MM.1S (cell line): ENCODE data around the gene GP2.

ENCODE experiments used
- DNase-seq: peaks from one replicate; pipeline ENCODE4 v3.0.0-alpha.2; 2015
- H2AFZ ChIP-seq: fragments of 300-600 bp; sonication (generic); 2 replicates; pipeline ENCODE4 v1.6.0; 2016; ENCODE audit warnings: antibody characterized with exemption, low read length
- H3F3A ChIP-seq: fragments of 300-600 bp; sonication (generic); 2 replicates; pipeline ENCODE4 v1.6.1; 2016; ENCODE audit warnings: mild to moderate bottlenecking, antibody characterized with exemption, low read length, moderate library complexity, mixed read lengths; ENCODE audit not compliant: insufficient read depth
- H3K27ac ChIP-seq: fragments of 300-600 bp; sonication (generic); 2 replicates; pipeline ENCODE4 v1.5.1; 2016; ENCODE audit warnings: mild to moderate bottlenecking, low read length
- H3K27me3 ChIP-seq: fragments of 300-600 bp; sonication (generic); replicated peaks from 2 replicates; pipeline ENCODE4 v1.6.0; 2016; ENCODE audit warnings: low read length; ENCODE audit not compliant: insufficient read depth
- H3K36me3 ChIP-seq: fragments of 300-600 bp; sonication (generic); replicated peaks from 2 replicates; pipeline ENCODE4 v1.6.1; 2016; ENCODE audit warnings: mild to moderate bottlenecking, low read length, mixed read lengths; ENCODE audit not compliant: insufficient read depth
- H3K4me1 ChIP-seq: fragments of 300-600 bp; sonication (generic); 2 replicates; pipeline ENCODE4 v1.6.1; 2016; ENCODE audit warnings: low read length, mixed read lengths
- H3K4me2 ChIP-seq: fragments of 300-600 bp; sonication (generic); 2 replicates; pipeline ENCODE4 v1.6.0; 2016; ENCODE audit warnings: low read depth, low read length
- H3K4me3 ChIP-seq: fragments of 300-600 bp; sonication (generic); 2 replicates; pipeline ENCODE4 v1.5.1; 2016; ENCODE audit warnings: low read length, mixed read lengths
- H3K79me2 ChIP-seq: fragments of 300-600 bp; sonication (generic); 2 replicates; pipeline ENCODE4 v1.6.1; 2016; ENCODE audit warnings: mixed run types, low read length, mixed read lengths
- H3K9ac ChIP-seq: fragments of 300-600 bp; sonication (generic); 2 replicates; pipeline ENCODE4 v1.6.1; 2016; ENCODE audit warnings: low read length, mixed read lengths
- H3K9me2 ChIP-seq: fragments of 300-600 bp; sonication (generic); replicated peaks from 2 replicates; pipeline ENCODE4 v1.6.1; 2016; ENCODE audit warnings: mild to moderate bottlenecking, low read length, mixed read lengths; ENCODE audit not compliant: insufficient read depth
- H3K9me3 ChIP-seq: fragments of 300-600 bp; sonication (generic); replicated peaks from 2 replicates; pipeline ENCODE4 v1.6.1; 2016; ENCODE audit warnings: mild to moderate bottlenecking, low read length, mixed read lengths; ENCODE audit not compliant: insufficient read depth
- H4K20me1 ChIP-seq: fragments of 300-600 bp; sonication (generic); 2 replicates; pipeline ENCODE4 v1.6.1; 2016; ENCODE audit warnings: mild to moderate bottlenecking, low read length, moderate library complexity, mixed read lengths; ENCODE audit not compliant: insufficient read depth
- EZH2 ChIP-seq: fragments of 300-600 bp; sonication (generic); optimal IDR thresholded peaks from 2 replicates; pipeline ENCODE3; 2017; ENCODE audit warnings: low read depth, mild to moderate bottlenecking, antibody characterized with exemption, low read length, mixed read lengths
- EZH2phosphoT487 ChIP-seq: fragments of 300-600 bp; sonication (generic); IDR thresholded peaks from 2 replicates; pipeline ENCODE4 v1.6.1; 2018; ENCODE audit warnings: antibody characterized with exemption, low read length
- TF ChIP-seq, protein P1 (sequence below): fragments of 300-600 bp; sonication (generic); IDR thresholded peaks from 2 replicates; pipeline ENCODE4 v1.5.1; 2016; ENCODE audit warnings: antibody characterized with exemption, low read length, mixed read lengths

GP2 gene

DNA sequence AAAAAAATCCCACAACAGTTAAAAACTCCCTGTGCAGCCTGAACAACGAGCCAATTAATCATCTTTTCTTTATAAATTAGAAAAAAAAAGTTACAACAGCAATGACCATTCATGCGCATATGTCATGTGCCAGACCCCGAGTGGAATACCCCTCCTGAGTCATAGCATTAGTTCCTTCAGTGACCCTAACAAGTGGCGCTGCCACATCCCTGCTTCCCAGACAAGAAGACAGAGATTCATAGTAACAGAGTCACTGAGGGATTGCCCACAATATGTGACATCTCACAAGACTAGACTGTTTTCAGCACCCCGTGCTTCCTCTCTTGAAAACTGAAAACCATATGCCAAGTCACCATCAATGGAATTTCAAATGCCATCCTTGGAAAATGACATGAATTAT, 17.3 kb upstream of the GP2 start:
- H3F3A ChIP-seq: no peaks in the 10 kb centered on the region
- H3K4me1 ChIP-seq: no peaks in the 10 kb centered on the region
- no peaks in the 10 kb centered on the region for H4K20me1 ChIP-seq
- no peaks in the 10 kb centered on the region for H3K9me2 ChIP-seq
- H3K27ac ChIP-seq: no peak overlapping the region
- TF ChIP-seq EZH2: no peak
- no peak for TF ChIP-seq EZH2phosphoT487
- TF ChIP-seq, protein P1, sequence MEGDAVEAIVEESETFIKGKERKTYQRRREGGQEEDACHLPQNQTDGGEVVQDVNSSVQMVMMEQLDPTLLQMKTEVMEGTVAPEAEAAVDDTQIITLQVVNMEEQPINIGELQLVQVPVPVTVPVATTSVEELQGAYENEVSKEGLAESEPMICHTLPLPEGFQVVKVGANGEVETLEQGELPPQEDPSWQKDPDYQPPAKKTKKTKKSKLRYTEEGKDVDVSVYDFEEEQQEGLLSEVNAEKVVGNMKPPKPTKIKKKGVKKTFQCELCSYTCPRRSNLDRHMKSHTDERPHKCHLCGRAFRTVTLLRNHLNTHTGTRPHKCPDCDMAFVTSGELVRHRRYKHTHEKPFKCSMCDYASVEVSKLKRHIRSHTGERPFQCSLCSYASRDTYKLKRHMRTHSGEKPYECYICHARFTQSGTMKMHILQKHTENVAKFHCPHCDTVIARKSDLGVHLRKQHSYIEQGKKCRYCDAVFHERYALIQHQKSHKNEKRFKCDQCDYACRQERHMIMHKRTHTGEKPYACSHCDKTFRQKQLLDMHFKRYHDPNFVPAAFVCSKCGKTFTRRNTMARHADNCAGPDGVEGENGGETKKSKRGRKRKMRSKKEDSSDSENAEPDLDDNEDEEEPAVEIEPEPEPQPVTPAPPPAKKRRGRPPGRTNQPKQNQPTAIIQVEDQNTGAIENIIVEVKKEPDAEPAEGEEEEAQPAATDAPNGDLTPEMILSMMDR: no peak
- no peak for DNase-seq
- H2AFZ ChIP-seq: no peak overlapping the region
- no peaks in the 10 kb centered on the region for H3K79me2 ChIP-seq
- no peak overlapping the region for H3K4me3 ChIP-seq
- H3K36me3 ChIP-seq: no peaks in the 10 kb centered on the region
- no peaks in the 10 kb centered on the region for H3K27me3 ChIP-seq
- H3K9me3 ChIP-seq: no peaks in the 10 kb centered on the region
- H3K9ac ChIP-seq: no peak overlapping the region
- H3K4me2 ChIP-seq: no peak overlapping the region

DNA sequence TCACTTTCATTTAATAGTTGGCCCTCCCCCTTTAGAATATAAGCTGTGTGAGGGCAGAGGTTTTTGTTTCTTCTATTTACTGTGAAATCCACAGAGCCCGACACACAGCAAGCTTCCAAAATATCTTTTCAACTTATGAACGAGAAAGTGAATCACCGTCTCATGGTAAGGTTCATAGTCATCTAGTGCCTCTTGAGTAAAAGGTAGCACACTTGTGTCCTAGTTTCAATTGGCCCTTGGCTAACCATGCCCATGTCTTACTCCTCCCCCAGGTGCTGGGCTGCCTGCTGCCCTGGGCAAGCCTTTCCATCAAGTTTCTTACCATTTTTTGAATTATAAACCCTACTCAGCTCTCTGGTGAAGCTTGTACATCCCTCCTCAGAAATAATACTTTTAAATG, 12.4 kb upstream of the GP2 start:
- no peaks in the 10 kb centered on the region for H3K4me1 ChIP-seq
- no peaks in the 10 kb centered on the region for H3K27me3 ChIP-seq
- H3K9me2 ChIP-seq: no peaks in the 10 kb centered on the region
- no peaks in the 10 kb centered on the region for H3K79me2 ChIP-seq
- H3K4me2 ChIP-seq: no peak overlapping the region
- TF ChIP-seq, protein P1: no peak
- TF ChIP-seq EZH2phosphoT487: no peak
- no peak for TF ChIP-seq EZH2
- H3K27ac ChIP-seq: no peak overlapping the region
- DNase-seq: no peak
- H3K4me3 ChIP-seq: no peak overlapping the region
- no peak overlapping the region for H2AFZ ChIP-seq
- H4K20me1 ChIP-seq: no peaks in the 10 kb centered on the region
- H3F3A ChIP-seq: no peaks in the 10 kb centered on the region
- H3K9me3 ChIP-seq: no peaks in the 10 kb centered on the region
- no peaks in the 10 kb centered on the region for H3K36me3 ChIP-seq
- no peak overlapping the region for H3K9ac ChIP-seq

DNA sequence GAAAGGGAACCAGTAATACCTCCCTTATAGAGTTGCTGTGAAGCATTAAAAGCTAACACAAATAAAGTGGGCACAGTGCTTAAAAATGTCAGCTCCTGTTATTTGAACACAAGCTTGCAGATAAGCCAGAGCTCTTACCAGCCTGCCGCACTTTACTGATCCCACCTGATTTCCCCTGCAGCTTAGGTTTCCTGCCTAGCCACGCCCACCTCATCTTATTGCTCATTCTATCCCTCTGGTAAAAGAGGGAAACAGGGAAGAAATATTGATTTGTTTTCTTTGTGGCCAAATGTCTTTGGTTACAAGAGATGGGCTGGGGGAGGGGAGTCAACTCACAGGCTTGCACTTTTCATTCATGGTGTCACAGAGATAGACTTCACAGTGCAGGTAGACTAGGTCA, 9.6 kb upstream of the GP2 start:
- Histone ChIP-seq H3F3A (no peaks in the 10 kb centered on the region), H3K36me3 (no peaks in the 10 kb centered on the region), H3K4me3 (no peak overlapping the region), H3K9me2 (no peaks in the 10 kb centered on the region), H4K20me1 (no peaks in the 10 kb centered on the region), H3K27me3 (no peaks in the 10 kb centered on the region), H3K9me3 (no peaks in the 10 kb centered on the region), H2AFZ (no peak overlapping the region), H3K27ac (no peak overlapping the region), H3K4me1 (no peaks in the 10 kb centered on the region), H3K9ac (no peak overlapping the region), H3K4me2 (no peak overlapping the region), H3K79me2 (no peaks in the 10 kb centered on the region)
- no peak for DNase-seq
- TF ChIP-seq EZH2 (no peak), EZH2phosphoT487 (no peak)
- TF ChIP-seq, protein P1: no peak
